ENCODE data around the gene VSNL1.

VSNL1 gene

DNA sequence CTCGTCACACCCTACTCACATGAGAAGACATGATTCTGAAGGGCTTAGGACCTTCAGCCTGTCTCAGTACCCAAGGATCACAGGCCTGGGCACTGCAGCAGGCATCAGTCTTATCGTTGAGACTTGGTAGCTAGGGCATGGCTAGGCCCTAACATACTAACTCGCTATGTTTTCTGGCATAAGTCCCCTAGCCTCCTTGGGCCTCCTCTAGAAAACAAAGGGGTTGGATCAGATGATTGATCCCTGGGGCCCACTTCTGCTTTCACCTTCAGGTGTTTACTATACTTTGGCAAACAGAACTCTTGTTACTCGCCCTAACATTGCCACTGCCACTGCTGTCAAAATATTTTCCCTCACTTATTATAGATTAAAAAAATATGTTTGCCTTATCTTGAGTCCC, 44.2 kb downstream of the VSNL1 start:
- no peak for DNase-seq

GRCh38 chr2:17587469-17587868, 47.0 kb downstream of the VSNL1 start:
- no peak for DNase-seq

DNA sequence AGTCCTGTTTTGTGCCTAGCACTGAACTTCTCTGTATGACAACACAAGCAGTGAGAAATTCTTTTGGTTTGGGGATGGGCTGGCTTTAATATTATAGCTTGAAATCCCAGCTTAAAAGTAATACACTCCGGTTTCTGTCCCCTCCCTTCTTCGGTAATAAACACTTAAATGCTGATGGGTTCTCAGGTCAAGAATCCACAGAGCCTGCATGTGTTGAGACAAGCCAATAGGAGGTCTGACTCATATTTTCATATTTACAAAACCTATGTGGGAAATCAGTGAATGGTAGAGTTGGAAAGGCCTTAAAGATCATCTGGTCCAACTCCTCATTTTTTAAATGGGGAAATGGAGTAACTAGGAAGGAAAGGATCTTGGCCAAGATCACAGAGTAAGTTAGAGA, 47.5 kb downstream of the VSNL1 start:
- DNase-seq, result no peak

- DNase-seq, result no peak
These were observed 49.0 kb downstream of the VSNL1 start for GRCh38 chr2:17589406-17590035.

GRCh38 chr2:17590342-17590911, 49.9 kb downstream of the VSNL1 start:
- DNase-seq, result no peak

DNA sequence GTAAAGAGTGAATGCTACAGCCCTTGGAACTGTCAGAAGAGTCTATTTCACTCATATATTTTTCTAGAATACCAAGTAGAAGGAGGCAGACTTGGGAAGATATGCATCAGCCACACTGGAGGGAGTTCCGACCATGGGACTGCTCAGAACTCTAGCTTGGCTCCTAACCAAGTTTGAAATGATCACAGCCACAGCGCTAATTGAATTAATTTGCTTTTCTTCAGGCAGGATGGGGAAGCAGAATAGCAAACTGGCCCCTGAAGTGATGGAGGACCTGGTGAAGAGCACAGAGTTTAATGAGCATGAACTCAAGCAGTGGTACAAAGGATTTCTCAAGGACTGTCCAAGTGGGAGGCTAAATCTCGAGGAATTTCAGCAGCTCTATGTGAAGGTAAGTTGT, 51.4 kb downstream of the VSNL1 start:
- DNase-seq, result no peak

- DNase-seq, result no peak
These were observed 52.4 kb downstream of the VSNL1 start for GRCh38 chr2:17592731-17593409.

GRCh38 chr2:17593445-17593840, 52.9 kb downstream of the VSNL1 start:
- DNase-seq, result no peak

GRCh38 chr2:17593841-17594491, 53.5 kb downstream of the VSNL1 start:
- no peak for DNase-seq

DNA sequence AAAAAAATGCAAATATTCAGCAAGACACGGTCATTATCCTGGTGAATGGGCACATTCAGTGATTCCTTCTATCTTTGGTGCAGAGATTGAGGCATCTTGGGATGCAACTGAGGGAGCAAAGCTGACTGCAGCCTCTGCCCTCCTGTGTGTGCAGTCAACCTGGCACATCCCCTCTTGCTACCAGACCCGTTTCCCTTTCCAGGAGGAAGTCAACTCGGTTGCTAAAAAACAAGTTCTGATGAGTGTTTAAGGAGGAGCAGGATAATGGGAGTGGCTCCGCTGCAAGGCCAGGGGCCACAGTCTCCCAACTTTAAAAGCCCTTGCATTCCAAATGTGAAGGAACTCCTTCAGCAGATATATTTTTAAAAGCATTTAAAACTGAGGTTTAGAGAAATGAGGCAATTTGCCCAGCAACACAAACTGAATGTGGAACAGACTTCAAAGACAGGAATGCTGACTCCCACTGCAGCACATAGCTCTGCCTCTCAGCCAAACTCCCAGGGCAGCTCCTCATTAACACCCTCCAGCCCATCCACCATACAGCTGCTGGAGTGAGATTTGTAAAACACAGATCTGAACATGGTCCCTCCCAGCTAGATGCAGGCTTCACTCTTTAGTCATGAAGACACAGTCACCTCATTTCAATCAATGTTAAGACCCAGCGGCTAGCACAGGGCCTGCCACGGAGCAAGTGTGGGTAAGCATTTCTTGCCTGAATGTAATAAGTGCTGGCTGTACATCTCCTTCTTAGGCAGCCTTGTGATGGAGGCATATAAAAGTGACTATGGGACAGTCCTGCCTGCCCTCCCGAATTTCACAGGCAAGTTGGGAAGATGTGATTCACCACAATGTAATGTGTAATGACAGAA, 54.3 kb downstream of the VSNL1 start:
- DNase-seq, result no peak

- no peak for DNase-seq
These were observed 59.1 kb downstream of the VSNL1 start for GRCh38 chr2:17599617-17600016.

DNA sequence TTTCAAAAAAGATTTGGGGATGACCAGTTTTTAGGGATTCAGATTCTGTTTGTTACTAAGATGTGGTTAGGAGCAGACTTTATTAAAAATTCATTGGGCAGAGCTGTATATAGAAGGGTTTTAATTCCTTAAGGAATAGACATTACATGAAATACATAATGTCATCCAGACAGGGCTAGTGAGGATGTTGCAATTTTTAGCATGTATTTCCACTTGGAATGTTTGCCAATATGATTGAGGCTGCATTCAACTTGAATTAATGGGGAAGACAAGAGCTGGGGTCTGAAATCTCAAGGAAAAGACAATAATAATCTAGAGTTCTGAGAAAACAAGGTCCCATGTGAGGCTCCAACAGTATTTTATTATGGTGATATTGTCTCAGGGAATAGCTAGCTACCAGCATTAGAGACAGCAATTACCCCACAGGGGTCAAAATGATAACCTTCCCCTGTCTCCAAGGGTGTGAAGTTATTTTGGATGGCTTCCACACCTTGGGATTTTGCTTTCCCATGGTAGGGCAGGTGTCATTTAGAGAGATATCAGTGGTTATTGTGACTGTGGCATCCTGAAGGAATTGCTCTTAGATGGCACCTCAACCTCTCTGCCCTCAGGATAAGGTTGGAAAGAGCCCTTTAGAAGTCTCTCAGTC, 60.2 kb downstream of the VSNL1 start:
- DNase-seq, result no peak

GRCh38 chr2:17604050-17604449, 63.6 kb downstream of the VSNL1 start:
- no peak for DNase-seq

DNA sequence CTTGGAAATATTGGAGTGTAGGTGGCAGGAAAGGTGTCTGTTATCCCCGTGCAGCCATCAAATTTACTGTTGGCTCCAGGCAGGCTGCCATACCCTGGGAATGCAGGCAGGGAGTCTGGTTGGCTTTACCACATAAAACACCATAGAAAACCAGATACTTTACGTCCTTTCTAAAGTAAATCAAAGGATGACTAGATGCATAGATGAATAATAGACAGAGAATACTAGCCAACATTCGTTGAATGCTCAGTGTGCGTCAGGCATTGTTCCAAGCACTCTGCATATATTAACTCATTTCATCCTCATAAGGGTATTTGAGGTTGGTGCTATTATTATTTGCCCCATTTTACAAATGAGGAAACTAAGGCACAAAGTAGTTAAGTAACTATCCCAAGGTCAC, 65.2 kb downstream of the VSNL1 start:
- no peak for DNase-seq

DNA sequence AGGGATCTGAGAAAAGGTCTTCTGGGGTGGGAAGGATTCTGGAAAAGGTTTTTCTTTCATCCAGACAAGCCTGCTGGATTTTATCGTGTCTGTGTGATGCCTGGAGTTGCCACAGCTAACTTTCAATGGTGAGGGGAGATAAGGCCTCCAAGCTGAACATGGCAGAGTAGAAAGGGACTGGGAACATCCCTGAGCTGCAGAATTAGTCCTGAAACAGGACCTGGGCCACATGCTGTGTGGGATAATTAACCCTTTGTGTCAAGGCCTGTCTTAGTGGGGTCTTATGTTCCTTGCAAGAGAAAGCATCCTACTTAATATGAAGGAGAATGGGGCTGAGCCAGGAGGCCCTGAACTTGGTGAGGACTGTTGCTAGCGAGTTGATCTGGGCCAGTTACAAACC, 66.4 kb downstream of the VSNL1 start:
- no peak for DNase-seq

- no peak for DNase-seq
These were observed 66.9 kb downstream of the VSNL1 start for GRCh38 chr2:17607379-17607778.

- no peak for DNase-seq
These were observed 67.8 kb downstream of the VSNL1 start for GRCh38 chr2:17608251-17608650.

DNA sequence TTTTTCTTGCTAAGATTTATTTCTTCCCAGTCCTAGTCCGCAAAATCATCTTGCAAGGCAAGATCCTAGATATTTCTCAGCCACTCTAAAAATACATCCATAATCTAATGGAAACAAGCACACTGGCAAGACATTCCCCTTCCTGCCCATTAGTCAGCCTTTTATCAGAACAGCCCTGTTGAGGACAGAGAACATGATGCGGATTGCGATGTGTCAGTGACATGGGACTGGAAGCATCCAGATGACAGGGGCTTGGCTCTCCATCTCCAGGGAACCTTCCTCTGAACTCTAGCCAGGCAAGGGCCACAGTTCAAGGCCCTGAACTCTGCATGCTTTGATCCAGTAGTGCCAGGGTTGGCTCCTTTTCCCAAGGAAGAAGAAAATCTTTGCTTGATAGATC, 70.0 kb downstream of the VSNL1 start:
- DNase-seq, result no peak

- no peak for DNase-seq
These were observed 70.5 kb downstream of the VSNL1 start for GRCh38 chr2:17611036-17611435.

- no peak for DNase-seq
These were observed 73.9 kb downstream of the VSNL1 start for GRCh38 chr2:17614174-17614930.

- no peak for DNase-seq
These were observed 74.7 kb downstream of the VSNL1 start for GRCh38 chr2:17615147-17615546.
